ENCODE results near the gene KIT.

DNA sequence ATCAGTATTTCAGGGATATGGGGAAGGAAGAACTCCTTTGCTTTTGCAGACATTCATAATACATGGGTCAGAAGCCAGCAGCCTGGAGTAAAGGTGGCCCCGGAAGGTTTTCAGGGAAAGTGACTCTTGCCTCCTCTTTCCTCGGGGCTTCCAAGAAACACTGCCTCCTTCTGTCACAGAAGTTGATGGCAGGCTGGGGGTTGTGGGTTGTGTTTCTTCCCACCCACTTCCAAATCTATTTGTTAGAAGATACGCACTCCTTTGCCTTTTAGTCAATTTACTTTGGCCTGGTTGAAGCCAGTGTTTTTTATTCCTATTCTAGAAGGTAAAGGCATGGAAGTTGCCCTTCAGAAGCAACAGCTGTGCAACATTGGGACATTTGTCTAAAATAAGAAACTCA lies 19.7 kb downstream of the KIT start:
- TF ChIP-seq, protein P1, sequence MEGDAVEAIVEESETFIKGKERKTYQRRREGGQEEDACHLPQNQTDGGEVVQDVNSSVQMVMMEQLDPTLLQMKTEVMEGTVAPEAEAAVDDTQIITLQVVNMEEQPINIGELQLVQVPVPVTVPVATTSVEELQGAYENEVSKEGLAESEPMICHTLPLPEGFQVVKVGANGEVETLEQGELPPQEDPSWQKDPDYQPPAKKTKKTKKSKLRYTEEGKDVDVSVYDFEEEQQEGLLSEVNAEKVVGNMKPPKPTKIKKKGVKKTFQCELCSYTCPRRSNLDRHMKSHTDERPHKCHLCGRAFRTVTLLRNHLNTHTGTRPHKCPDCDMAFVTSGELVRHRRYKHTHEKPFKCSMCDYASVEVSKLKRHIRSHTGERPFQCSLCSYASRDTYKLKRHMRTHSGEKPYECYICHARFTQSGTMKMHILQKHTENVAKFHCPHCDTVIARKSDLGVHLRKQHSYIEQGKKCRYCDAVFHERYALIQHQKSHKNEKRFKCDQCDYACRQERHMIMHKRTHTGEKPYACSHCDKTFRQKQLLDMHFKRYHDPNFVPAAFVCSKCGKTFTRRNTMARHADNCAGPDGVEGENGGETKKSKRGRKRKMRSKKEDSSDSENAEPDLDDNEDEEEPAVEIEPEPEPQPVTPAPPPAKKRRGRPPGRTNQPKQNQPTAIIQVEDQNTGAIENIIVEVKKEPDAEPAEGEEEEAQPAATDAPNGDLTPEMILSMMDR (IDR thresholded peaks at IDR 0.05): no peak
- TF ChIP-seq POLR2A (IDR thresholded peaks at IDR 0.05): no peak

Data from esophagus squamous epithelium (tissue), 4 donors.